LNCAP (cell line): ENCODE measurements around the gene CHDH.

Experiments
- CTCF ChIP-seq: fragments of 450-650 bp; IDR thresholded peaks from 2 replicates; pipeline ENCODE4 v1.5.1; 2017; ENCODE audit warnings: mild to moderate bottlenecking

Gene CHDH

GRCh38 chr3:53845881-53846133, 412 bp downstream of the CHDH start:
- TF ChIP-seq CTCF, result no peak

- TF ChIP-seq CTCF, result peak; percentile 53; the same call in 1 of the 2 replicates
Measured at GRCh38 chr3:53845103-53845880, 927 bp downstream of the CHDH start.

- no peak for TF ChIP-seq CTCF
Measured at GRCh38 chr3:53844262-53845102, 1.7 kb downstream of the CHDH start.

- TF ChIP-seq CTCF, result no peak
Measured at GRCh38 chr3:53843195-53844177, 2.7 kb downstream of the CHDH start.

GRCh38 chr3:53842436-53843194, 3.6 kb downstream of the CHDH start:
- TF ChIP-seq CTCF, result peak; percentile 41

GRCh38 chr3:53841296-53841695, 4.9 kb downstream of the CHDH start:
- no peak; the same call in 1 of the 2 replicates for TF ChIP-seq CTCF
